GM12878 (cell line): ENCODE measurements around the gene RASSF10. TPM values are rescaled to one million over a fixed set of nuclear protein-coding genes. Genes with fewer than 3 reads are reported as not detected.

Experiments used
- ATAC-seq: fragments of 200-7000 bp; cut with Tn5 transposase; 3 replicates; pipeline ENCODE4 v1.9.1; 2020; ENCODE audit warnings: mild to moderate bottlenecking, moderate library complexity
- BruUV-seq: library from RNA; stranded (reverse); fragments of 400-500 nt; replicated peaks from 2 replicates; lab custom pipeline; 2021; lab: Mats Ljungman, UMichigan
- CTCF ChIA-PET: fragments of 300-600 bp; sonication (Branson Sonifier 250); formaldehyde crosslinking; extraction: SDS; loops from one replicate; lab custom pipeline; 2021; ENCODE audit warnings: inconsistent platforms; lab: Yijun Ruan, JAX
- POLR2A ChIA-PET: fragments of 350-600 bp; formaldehyde crosslinking; extraction: SDS; loops from one replicate; lab custom pipeline; 2021; ENCODE audit warnings: inconsistent platforms; lab: Charles Lee
- RAD21 ChIA-PET: fragments of 300-600 bp; sonication (Branson Sonifier 250); formaldehyde crosslinking; loops from one replicate; lab custom pipeline; 2023; ENCODE audit warnings: antibody characterized with exemption; ENCODE audit not compliant: unreplicated experiment; lab: Charles Lee
- SMC1A ChIA-PET: fragments of 300-600 bp; sonication (Branson Sonifier 250); formaldehyde crosslinking; loops from one replicate; lab custom pipeline; 2023; ENCODE audit not compliant: unreplicated experiment, uncharacterized antibody; lab: Charles Lee
- DNase-seq: peaks from one replicate; pipeline ENCODE4 v3.0.0-alpha.2; 2011; ENCODE audit warnings: low read depth, low spot score
- FAIRE-seq: peaks from 3 replicates; lab custom pipeline; 2011; peaks lifted over from hg19 to GRCh38; lab: Jason Lieb, UNC
- H2AFZ ChIP-seq: 2 replicates; pipeline ENCODE4 v1.6.0; 2011; ENCODE audit warnings: low read depth, low read length, control low read depth; ENCODE audit not compliant: control insufficient read depth
- H3K27ac ChIP-seq: 2 replicates; pipeline ENCODE4 v1.5.1; 2011; ENCODE audit warnings: control low read depth; ENCODE audit not compliant: control insufficient read depth, insufficient read depth
- H3K27me3 ChIP-seq, 2 experiments: replicated peaks in 1 of 2; 2 replicates each; pipeline versions ENCODE4 v1.6.0 to v1.6.1; 2011; ENCODE audit warnings: low read length in 1 of 2; ENCODE audit not compliant: control insufficient read depth in 2 of 2, insufficient read depth in 2 of 2
- H3K36me3 ChIP-seq, 2 experiments: 2 replicates each; pipeline ENCODE4 v1.5.1; 2011; ENCODE audit warnings: low read length in 1 of 2; ENCODE audit not compliant: control insufficient read depth in 2 of 2, insufficient read depth in 2 of 2
- H3K4me1 ChIP-seq: 2 replicates; pipeline ENCODE4 v1.6.1; 2011; ENCODE audit warnings: mild to moderate bottlenecking, low read length, moderate library complexity, mixed read lengths; ENCODE audit not compliant: control insufficient read depth, insufficient read depth
- H3K4me2 ChIP-seq: 2 replicates; pipeline ENCODE4 v1.6.0; 2011; ENCODE audit warnings: control low read depth; ENCODE audit not compliant: control insufficient read depth, insufficient read depth
- H3K4me3 ChIP-seq: fragments of 200-600 bp; sonication (generic); 2 replicates; pipeline ENCODE4 v1.5.1; 2016
- H3K79me2 ChIP-seq: 2 replicates; pipeline ENCODE4 v1.6.0; 2011; ENCODE audit warnings: low read length; ENCODE audit not compliant: control insufficient read depth, insufficient read depth
- H3K9ac ChIP-seq: 2 replicates; pipeline ENCODE4 v1.8.0; 2011; ENCODE audit warnings: low read length, control low read depth, mixed read lengths; ENCODE audit not compliant: control insufficient read depth, insufficient read depth
- H3K9me3 ChIP-seq: replicated peaks from 3 replicates; pipeline ENCODE4 v1.5.1; 2011; ENCODE audit warnings: mild to moderate bottlenecking, low read length; ENCODE audit not compliant: control insufficient read depth, insufficient read depth
- H4K20me1 ChIP-seq: 2 replicates; pipeline ENCODE4 v1.6.0; 2011; ENCODE audit not compliant: control insufficient read depth, insufficient read depth
- CREB1 ChIP-seq: IDR thresholded peaks from 2 replicates; pipeline ENCODE4 v1.6.1; 2012; ENCODE audit warnings: low read depth, mild to moderate bottlenecking, inconsistent platforms
- MTA2 ChIP-seq: fragments of 450-650 bp; IDR thresholded peaks from 2 replicates; pipeline ENCODE4 v1.6.1; 2016; ENCODE audit warnings: low read depth, mild to moderate bottlenecking, moderate library complexity
- MTA3 ChIP-seq: IDR thresholded peaks from 2 replicates; pipeline ENCODE4 v1.6.1; 2012; ENCODE audit warnings: low read length, inconsistent platforms, borderline replicate concordance
- NR2F1 ChIP-seq: fragments of 450-650 bp; conservative IDR thresholded peaks from 2 replicates; pipeline ENCODE4 v1.6.1; 2017; ENCODE audit warnings: mild to moderate bottlenecking
- SMAD5 ChIP-seq: IDR thresholded peaks from 2 replicates; pipeline ENCODE4 v1.6.1; 2016; ENCODE audit warnings: antibody characterized with exemption, low read depth
- SMC3 ChIP-seq: IDR thresholded peaks from 2 replicates; pipeline ENCODE4 v1.6.1; 2011; ENCODE audit warnings: low read length, improper control_type of control experiment, borderline replicate concordance
- ZNF217 ChIP-seq: fragments of 450-650 bp; IDR thresholded peaks from 2 replicates; pipeline ENCODE4 v1.6.1; 2017; ENCODE audit warnings: antibody characterized with exemption, mild to moderate bottlenecking
- ZNF687 ChIP-seq: fragments of 450-650 bp; IDR thresholded peaks from 2 replicates; pipeline ENCODE4 v1.6.1; 2017; ENCODE audit warnings: mild to moderate bottlenecking, moderate library complexity
- WGBS: methylation state at CpG from one replicate; pipeline ENCODE4 v1.1.6; 2016; ENCODE audit warnings: low lambda C conversion rate; ENCODE audit not compliant: insufficient replicate concordance, insufficient coverage; ENCODE audit errors: missing lambda C conversion rate; 5-methylcytosine and 5-hydroxymethylcytosine counted together
- in situ Hi-C: fragments of 300-500 bp; cut with MboI; formaldehyde crosslinking; loops from 9 replicates; pipeline ENCODE4 v1.14.3; 2018; ENCODE audit warnings: mixed read lengths
- intact Hi-C: fragments of 100-400 bp; cut with micrococcal nuclease; formaldehyde crosslinking; loops from one replicate; pipeline ENCODE4 v1.14.2; 2022; ENCODE audit not compliant: unreplicated experiment
- polyA plus RNA-seq, 11 experiments: library from polyadenylated mRNA; depleted of rRNA in 4 of 11; unstranded in 6 of 11; stranded (reverse) in 5 of 11; fragments of >200 nt; fragmentation: Nextera tagmentation in 4 of 11; fragmentation: Illumina TruSeq in 1 of 11; extraction: Ambion mirVana in 4 of 11; extraction: Trizol in 1 of 11; gene quantifications; 1 replicate in 1 of 11; 2 replicates in 10 of 11; pipeline versions ENCODE4 v1.2.1 to v1.2.3, GENCODE V29; 2011 to 2016; ENCODE audit warnings: inconsistent platforms in 2 of 11, missing spikeins in 2 of 11, low read depth in 1 of 11
- total RNA-seq, 4 experiments: library from RNA; depleted of rRNA in 3 of 4; stranded (reverse); fragments of >200 nt in 3 of 4; fragmentation: Illumina TruSeq in 1 of 4; extraction: Trizol in 1 of 4; gene quantifications; 2 replicates each; pipeline versions ENCODE4 v1.2.1 to v1.2.3, GENCODE V29; 2013 to 2021

RASSF10 gene
- total and polyA plus RNA-seq, 10 of the 15 experiments (the other 5 are each of a cell fraction or from before 2014, with no cell fraction given): 0.03 to 0.23 (median 0.09) TPM; not detected in 6

DNA sequence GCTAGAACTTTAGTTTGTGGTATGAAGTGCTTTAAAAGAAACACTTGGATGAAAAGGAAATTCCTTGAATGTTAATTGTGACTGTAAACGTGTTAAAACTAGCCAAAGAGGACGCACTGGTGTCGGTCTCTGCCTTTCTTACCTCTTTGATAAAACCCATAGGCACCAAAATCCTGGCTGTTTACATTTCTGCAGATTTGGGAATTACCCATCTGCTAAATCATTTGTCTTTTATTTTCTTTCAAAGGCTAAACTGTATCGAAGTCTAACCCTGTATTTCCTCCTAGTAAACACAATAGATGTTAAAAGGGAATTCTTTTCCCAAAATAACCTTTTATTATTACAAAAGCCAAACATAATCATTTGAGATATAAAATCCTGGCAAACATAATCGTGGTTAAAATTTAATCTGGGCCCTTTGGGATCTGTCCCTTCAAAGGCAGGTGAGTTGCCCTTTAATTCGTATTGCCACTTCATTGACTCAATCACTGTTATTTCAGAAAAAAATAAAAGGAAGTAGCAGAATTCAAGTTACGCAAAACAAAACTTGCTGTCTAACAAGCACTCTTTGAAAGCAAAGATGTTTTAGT is 2.4 kb downstream of the RASSF10 start:
- CTCF ChIA-PET: interaction anchor here (0.6 to 1.6 kb wide), 8 partner anchors 14 to 294 kb away, joined by 3 to 5 read pairs (median 3); no protein-coding TSS in a partner anchor
- BruUV-seq: TSS peak; percentile 68
- Histone ChIP-seq H3K27ac (no peak overlapping the region), H3K9ac (no peak overlapping the region), H4K20me1 (no peaks in the 10 kb centered on the region), H3K79me2 (no peaks in the 10 kb centered on the region), H3K9me3 (no peaks in the 10 kb centered on the region; the same call in 2 of the 3 replicates), H3K36me3 (no peaks in the 10 kb centered on the region), H3K4me1 (no peaks in the 10 kb centered on the region), H3K27me3 (peaks cover 0 to 4% of the 10 kb centered on the region in 2 experiments; a peak in 3 of 4 replicates), H3K4me3 (no peak overlapping the region), H2AFZ (no peak overlapping the region), H3K4me2 (no peak overlapping the region)
- in situ Hi-C loops (no loop called here), intact Hi-C loops (loop anchor here (5.0 kb wide), 1 partner anchor 141 kb away; no protein-coding TSS in a partner anchor)
- TF ChIP-seq ZNF217 (peak; percentile 36; the same call in 1 of the 2 replicates), MTA3 (no peak)
- ATAC-seq (peak; percentile 13), DNase-seq (no peak), FAIRE-seq (no peak)
- RAD21 ChIA-PET: interaction anchor here (1.0 to 4.2 kb wide), 9 partner anchors 11 to 141 kb away, joined by 3 to 22 read pairs (median 4); no protein-coding TSS in a partner anchor
- SMC1A ChIA-PET: interaction anchor here (0.5 to 3.0 kb wide), 20 partner anchors 9 to 218 kb away, joined by 3 to 16 read pairs (median 4); no protein-coding TSS in a partner anchor
- WGBS: 16% methylated on average over 7 of the region's 7 CpGs
- POLR2A ChIA-PET: interaction anchor here (0.5 to 1.4 kb wide), 3 partner anchors 41 to 1442 kb away, joined by 3 to 4 read pairs (median 4); no protein-coding TSS in a partner anchor

DNA sequence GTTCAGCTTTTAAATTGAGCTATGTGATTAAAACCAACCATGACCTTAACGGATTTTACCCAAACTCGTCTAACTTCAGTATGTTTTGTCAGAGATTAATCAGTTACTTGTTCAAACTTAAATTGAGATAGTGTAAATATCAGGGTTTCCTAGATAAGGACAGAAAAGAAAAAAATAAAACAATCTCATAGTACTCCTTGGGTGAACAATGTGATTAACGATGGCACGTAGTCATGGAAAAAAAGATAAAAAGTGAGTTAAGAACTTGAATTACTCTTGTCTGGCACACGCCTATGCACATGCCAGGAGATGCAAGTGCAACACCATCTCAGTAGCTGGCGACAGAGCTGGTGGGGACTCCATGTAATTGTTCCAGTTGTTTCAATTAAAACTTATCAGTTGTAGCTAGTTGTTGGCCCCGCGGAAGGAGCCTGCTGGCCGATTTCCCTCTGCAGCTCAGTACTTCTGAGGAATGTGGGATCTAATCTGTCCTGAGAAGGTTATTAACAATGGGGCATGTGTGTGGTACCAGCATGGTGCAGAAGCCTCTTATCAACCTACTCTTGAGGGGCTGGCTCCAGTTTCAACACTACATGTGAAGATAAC is 3.0 kb downstream of the RASSF10 start:
- Histone ChIP-seq H3K9me3 (no peaks in the 10 kb centered on the region; the same call in 2 of the 3 replicates), H4K20me1 (no peaks in the 10 kb centered on the region), H2AFZ (no peak overlapping the region), H3K9ac (no peak overlapping the region), H3K36me3 (no peaks in the 10 kb centered on the region), H3K27ac (no peak overlapping the region), H3K4me3 (no peak overlapping the region), H3K4me2 (no peak overlapping the region), H3K79me2 (no peaks in the 10 kb centered on the region), H3K27me3 (peaks cover 0 to 4% of the 10 kb centered on the region in 2 experiments; a peak in 3 of 4 replicates), H3K4me1 (no peaks in the 10 kb centered on the region)
- ChIA-PET RAD21 (interaction anchor here (0.9 to 4.2 kb wide), 11 partner anchors 10 to 141 kb away, joined by 3 to 22 read pairs (median 4); no protein-coding TSS in a partner anchor), SMC1A (interaction anchor here (0.5 to 3.0 kb wide), 18 partner anchors 10 to 217 kb away, joined by 3 to 16 read pairs (median 3); no protein-coding TSS in a partner anchor), CTCF (interaction anchor here (0.6 to 1.8 kb wide), 11 partner anchors 13 to 326 kb away, joined by 3 to 7 read pairs (median 3); no protein-coding TSS in a partner anchor), POLR2A (interaction anchor here (0.5 to 1.4 kb wide), 3 partner anchors 40 to 1443 kb away, joined by 3 to 4 read pairs (median 4); no protein-coding TSS in a partner anchor)
- ATAC-seq (no peak; the same call in 2 of the 3 replicates), DNase-seq (no peak), FAIRE-seq (no peak)
- intact Hi-C loops: loop anchor here (5.0 kb wide), 1 partner anchor 140 kb away; no protein-coding TSS in a partner anchor
- in situ Hi-C loops: no loop called here
- BruUV-seq: no TSS peak
- 13% methylated on average over 9 of the region's 9 CpGs for WGBS
- peak; percentile 27; the same call in 1 of the 2 replicates for TF ChIP-seq NR2F1
- TF ChIP-seq SMAD5: no peak
- TF ChIP-seq MTA2: peak; percentile 42; the same call in 1 of the 2 replicates
- TF ChIP-seq CREB1: no peak
- TF ChIP-seq SMC3: no peak
- TF ChIP-seq ZNF687: no peak
